GM13977 (cell line): ENCODE measurements around the gene PIAS4.

Source experiments
- DNase-seq: peaks from one replicate; pipeline ENCODE4 v3.0.0; 2012; ENCODE audit warnings: low spot score
- CTCF ChIP-seq: IDR thresholded peaks from 2 replicates; pipeline ENCODE4 v1.5.1; 2012; ENCODE audit warnings: mild to moderate bottlenecking, control low read depth; ENCODE audit not compliant: insufficient read depth; ENCODE audit errors: extremely low read depth, missing control alignments
- in situ Hi-C: fragments of 300-500 bp; cut with MboI; formaldehyde crosslinking; loops from one replicate; pipeline ENCODE4 v1.12.0; 2022; ENCODE audit warnings: low sequenced_read_pairs, low pct_unique_long_range_greater_than_20kb, mixed read lengths, inconsistent platforms; ENCODE audit not compliant: unreplicated experiment

Gene PIAS4

GRCh38 chr19:3979289-3979673 lies 28.3 kb upstream of the PIAS4 start:
- DNase-seq, result no peak
- no peak for TF ChIP-seq CTCF
- in situ Hi-C loops, result no loop called here

- in situ Hi-C loops, result no loop called here
- TF ChIP-seq CTCF, result no peak
- no peak for DNase-seq
Observed at GRCh38 chr19:3979674-3980352, 27.7 kb upstream of the PIAS4 start.

GRCh38 chr19:3980353-3981251 lies 26.9 kb upstream of the PIAS4 start:
- in situ Hi-C loops, result no loop called here
- no peak for TF ChIP-seq CTCF
- DNase-seq, result no peak

- in situ Hi-C loops, result no loop called here
- no peak for DNase-seq
- no peak for TF ChIP-seq CTCF
Observed at GRCh38 chr19:3981373-3981735, 26.2 kb upstream of the PIAS4 start.

GRCh38 chr19:3981736-3982681 lies 25.5 kb upstream of the PIAS4 start:
- in situ Hi-C loops, result no loop called here
- no peak for DNase-seq
- TF ChIP-seq CTCF, result no peak
